Measurements from ENCODE around the gene CACNA2D2. TPM values are rescaled to one million over a fixed set of nuclear protein-coding genes. Genes with fewer than 3 reads are reported as not detected.

CACNA2D2 gene
- total and polyA plus RNA-seq, 2 of the 8 experiments (the other 6 are each of a cell fraction or from before 2014, with no cell fraction given): 14.1 to 25.0 TPM

DNA sequence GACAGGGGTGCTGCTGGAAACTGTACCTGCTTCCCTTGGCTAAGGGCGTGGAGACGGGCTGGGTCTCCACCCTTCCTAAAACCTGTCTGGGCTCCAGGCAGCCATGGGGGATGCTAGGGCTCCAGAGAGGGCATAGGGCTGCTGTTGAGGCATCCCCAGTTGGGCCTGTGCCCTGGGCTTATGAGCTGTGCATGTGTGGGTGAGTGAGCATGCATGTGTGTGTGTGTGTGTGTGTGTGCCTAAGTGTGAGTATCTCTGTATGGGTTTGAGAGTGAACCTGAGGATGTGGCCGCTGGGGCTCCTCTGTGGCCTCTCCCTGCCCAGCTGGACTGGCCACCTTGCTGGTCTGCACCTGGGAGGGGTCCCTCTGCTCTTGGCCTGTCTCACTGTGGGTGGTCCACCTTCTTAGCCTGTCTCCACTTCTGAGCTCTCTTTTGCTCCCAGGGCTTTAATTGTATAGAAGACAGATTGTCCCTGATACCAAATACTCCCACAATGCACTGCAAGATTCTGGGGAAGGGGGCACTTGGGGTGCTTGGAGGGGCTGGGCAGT lies 132.2 kb downstream of the CACNA2D2 start:
- POLR2A ChIA-PET (ENCODE audit: partially characterized antibody): interaction anchor here (0.6 to 1.9 kb wide), 8 partner anchors 10 to 167 kb away, joined by 3 to 7 read pairs (median 4); partner anchors contain the start of genes CYB561D2 and NPRL2
- CTCF ChIA-PET (ENCODE audit: partially characterized antibody): interaction anchor here (0.6 to 5.5 kb wide), 28 partner anchors 9 to 224 kb away, joined by 3 to 52 read pairs (median 5); partner anchors contain the start of genes CYB561D2 and NPRL2
- H2BK5ac ChIP-seq (ENCODE audit: low read depth, low read length): 0 out of 2 replicates have a peak overlapping the region, but pooled peaks have one; percentile 35
- TF ChIP-seq, protein P1, sequence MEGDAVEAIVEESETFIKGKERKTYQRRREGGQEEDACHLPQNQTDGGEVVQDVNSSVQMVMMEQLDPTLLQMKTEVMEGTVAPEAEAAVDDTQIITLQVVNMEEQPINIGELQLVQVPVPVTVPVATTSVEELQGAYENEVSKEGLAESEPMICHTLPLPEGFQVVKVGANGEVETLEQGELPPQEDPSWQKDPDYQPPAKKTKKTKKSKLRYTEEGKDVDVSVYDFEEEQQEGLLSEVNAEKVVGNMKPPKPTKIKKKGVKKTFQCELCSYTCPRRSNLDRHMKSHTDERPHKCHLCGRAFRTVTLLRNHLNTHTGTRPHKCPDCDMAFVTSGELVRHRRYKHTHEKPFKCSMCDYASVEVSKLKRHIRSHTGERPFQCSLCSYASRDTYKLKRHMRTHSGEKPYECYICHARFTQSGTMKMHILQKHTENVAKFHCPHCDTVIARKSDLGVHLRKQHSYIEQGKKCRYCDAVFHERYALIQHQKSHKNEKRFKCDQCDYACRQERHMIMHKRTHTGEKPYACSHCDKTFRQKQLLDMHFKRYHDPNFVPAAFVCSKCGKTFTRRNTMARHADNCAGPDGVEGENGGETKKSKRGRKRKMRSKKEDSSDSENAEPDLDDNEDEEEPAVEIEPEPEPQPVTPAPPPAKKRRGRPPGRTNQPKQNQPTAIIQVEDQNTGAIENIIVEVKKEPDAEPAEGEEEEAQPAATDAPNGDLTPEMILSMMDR (IDR thresholded peaks at IDR 0.05; ENCODE audit: control extremely low read depth in 1 of 3, insufficient read depth in 1 of 3, low read depth in 1 of 3, low read length in 3 of 3): no peak
- TF ChIP-seq KDM5A (IDR thresholded peaks at IDR 0.05; ENCODE audit: low read length): no peak
- TF ChIP-seq SP4 (IDR thresholded peaks at IDR 0.05; ENCODE audit: low read length): no peak
- TF ChIP-seq, protein P2, sequence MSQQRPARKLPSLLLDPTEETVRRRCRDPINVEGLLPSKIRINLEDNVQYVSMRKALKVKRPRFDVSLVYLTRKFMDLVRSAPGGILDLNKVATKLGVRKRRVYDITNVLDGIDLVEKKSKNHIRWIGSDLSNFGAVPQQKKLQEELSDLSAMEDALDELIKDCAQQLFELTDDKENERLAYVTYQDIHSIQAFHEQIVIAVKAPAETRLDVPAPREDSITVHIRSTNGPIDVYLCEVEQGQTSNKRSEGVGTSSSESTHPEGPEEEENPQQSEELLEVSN (IDR thresholded peaks at IDR 0.05): no peak
- TF ChIP-seq NANOG (IDR thresholded peaks at IDR 0.05; ENCODE audit: insufficient read depth, low read depth, low read length, poor library complexity, severe bottlenecking): no peak
- TF ChIP-seq HDAC6 (IDR thresholded peaks at IDR 0.05; ENCODE audit: low read depth, low read length): no peak
- TF ChIP-seq RXRA (IDR thresholded peaks at IDR 0.05; ENCODE audit: insufficient read depth, low read depth, low read length): no peak
- TF ChIP-seq JUN (IDR thresholded peaks at IDR 0.05; ENCODE audit: low read depth, low read length): no peak
- TF ChIP-seq RFX5 (IDR thresholded peaks at IDR 0.05; ENCODE audit: borderline replicate concordance, low read depth, low read length): no peak

More for the DNA sequence above, 132.2 kb downstream of the CACNA2D2 start:
- Histone ChIP-seq H2BK120ac (replicated peaks; ENCODE audit: low read depth, low read length) (no peak overlapping the region), H3K36me3 (ENCODE audit: control insufficient read depth in 2 of 4, insufficient read depth in 4 of 4, low read length in 3 of 4) (no peaks in the 10 kb centered on the region), H3K4me2 (ENCODE audit: insufficient read depth in 1 of 2, low read depth in 2 of 2, low read length in 2 of 2) (no peak overlapping the region), H2BK20ac (ENCODE audit: low read length) (peak overlapping the region; percentile 66), H3K18ac (ENCODE audit: extremely low read depth, low read length) (peak overlapping the region; percentile 87; the same call in 1 of the 2 replicates), H2BK12ac (ENCODE audit: low read depth, low read length) (peak overlapping the region; percentile 75; the same call in 1 of the 2 replicates), H2BK15ac (ENCODE audit: low read length) (peak overlapping the region; percentile 48; the same call in 1 of the 2 replicates), H2AFZ (ENCODE audit: low read length) (no peak overlapping the region), H4K8ac (ENCODE audit: extremely low read depth, insufficient read depth, low read length) (peak overlapping the region; percentile 80; the same call in 1 of the 2 replicates), H3K27ac (ENCODE audit: low read depth, low read length) (no peak overlapping the region), H4K20me1 (replicated peaks in 1 of 2; ENCODE audit: control insufficient read depth in 1 of 2, insufficient read depth in 2 of 2, low read length in 2 of 2) (peaks cover 0 to 2% of the 10 kb centered on the region in 2 experiments), H3K9ac (replicated peaks in 1 of 4; ENCODE audit: extremely low read depth in 1 of 4, low read depth in 3 of 4, low read length in 3 of 4) (no peak overlapping the region), H4K5ac (ENCODE audit: insufficient read length, low read depth, low read length) (no peak overlapping the region), H2AK5ac (ENCODE audit: low read depth, low read length) (peak overlapping the region; percentile 72; the same call in 1 of the 2 replicates), H3K27me3 (replicated peaks in 1 of 4; ENCODE audit: control insufficient read depth in 3 of 4, extremely low read depth in 1 of 4, insufficient read depth in 3 of 4, low read length in 3 of 4) (no peaks in the 10 kb centered on the region; a peak in 2 of 7 replicates), H3K4me3 (ENCODE audit: extremely low read depth in 1 of 4, insufficient read depth in 2 of 4, low read depth in 3 of 4, low read length in 4 of 4) (no peak overlapping the region), H3K23ac (ENCODE audit: insufficient read length) (no peak overlapping the region), H4K91ac (replicated peaks; ENCODE audit: insufficient read length, low read length) (peak overlapping the region; percentile 86), H3K14ac (ENCODE audit: insufficient read length) (no peak overlapping the region), H3K4me1 (replicated peaks in 1 of 4; ENCODE audit: control insufficient read depth in 3 of 4, insufficient read depth in 4 of 4, low read length in 3 of 4) (peaks cover 0 to 29% (median 20%) of the 10 kb centered on the region in 4 experiments; a peak in 6 of 7 replicates), H3K4ac (replicated peaks; ENCODE audit: insufficient read length, low read depth, low read length) (no peak overlapping the region), H3K23me2 (ENCODE audit: low read depth, low read length) (0 out of 2 replicates have a peak, but pooled peaks cover 2% of the 10 kb centered on the region), H3K56ac (replicated peaks; ENCODE audit: insufficient read length, low read depth, low read length) (no peak overlapping the region), H3K79me2 (ENCODE audit: control insufficient read depth in 1 of 2, insufficient read depth in 2 of 2, low read length in 2 of 2) (no peaks in the 10 kb centered on the region), H3K9me3 (ENCODE audit: insufficient read depth in 2 of 2, low read depth in 1 of 2, low read length in 1 of 2) (no peaks in the 10 kb centered on the region), H3K79me1 (ENCODE audit: low read depth, low read length) (0 out of 2 replicates have a peak, but pooled peaks cover 2% of the 10 kb centered on the region)
- FAIRE-seq (no peak), DNase-seq (ENCODE audit: low read depth in 1 of 2, low spot score in 2 of 2) (no peak)
- 87% methylated on average over 3 of the region's 3 CpGs; no CpG with 5 or more reads in 1 of the 2 experiments for WGBS, 2 experiments (ENCODE audit: extremely low coverage in 1 of 2, insufficient coverage in 1 of 2, insufficient read length in 1 of 2, insufficient replicate concordance in 2 of 2, low coverage in 1 of 2, low lambda C conversion rate in 2 of 2, missing lambda C conversion rate in 1 of 2)

All from H1 (cell line).